HG02610 (cell line): ENCODE measurements around the gene SIAE.

Experiments
- ATAC-seq: cut with Tn5 transposase; IDR thresholded peaks from one replicate; pipeline ENCODE4 v1.9.1; 2021; ENCODE audit warnings: mild to moderate bottlenecking, moderate library complexity; ENCODE audit not compliant: unreplicated experiment

SIAE gene

DNA sequence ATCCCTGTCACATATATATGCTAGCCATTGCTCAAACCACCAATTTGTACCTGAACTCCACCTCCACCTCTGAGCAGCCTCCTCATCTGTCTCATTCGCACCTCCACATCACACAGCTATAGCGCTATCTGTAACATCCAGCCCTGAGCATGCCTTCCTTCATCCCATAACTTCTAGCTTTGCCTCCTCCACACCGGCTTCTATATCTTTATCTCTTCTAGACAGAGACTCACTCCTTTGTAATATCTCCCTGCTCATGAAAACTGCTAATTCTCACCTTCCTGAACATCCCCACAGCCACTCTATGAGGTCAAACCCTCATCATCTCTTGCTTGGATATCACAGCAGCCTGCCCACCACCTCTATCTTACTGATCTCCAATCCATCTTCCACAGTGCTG, 5.9 kb downstream of the SIAE start:
- ATAC-seq = no peak

DNA sequence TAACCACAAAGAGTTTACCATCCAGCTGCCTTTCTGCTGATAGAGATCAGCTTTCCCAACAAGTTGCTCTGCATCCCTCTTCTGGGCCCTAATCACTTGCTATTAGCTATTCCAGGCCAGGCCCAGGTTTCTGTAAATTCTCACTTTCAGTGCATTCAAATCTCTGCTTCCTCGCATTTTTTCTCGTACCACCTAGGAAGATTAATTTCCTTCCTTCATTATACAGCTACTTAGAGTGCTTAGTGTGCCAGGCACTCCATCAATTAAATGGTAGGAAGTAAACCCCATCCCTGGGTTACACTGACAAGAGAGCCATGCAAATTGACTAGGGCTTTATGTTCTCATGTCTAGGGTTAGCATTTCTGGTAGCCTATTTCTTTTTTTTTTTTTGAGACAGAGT, 9.7 kb downstream of the SIAE start:
- ATAC-seq = no peak

DNA sequence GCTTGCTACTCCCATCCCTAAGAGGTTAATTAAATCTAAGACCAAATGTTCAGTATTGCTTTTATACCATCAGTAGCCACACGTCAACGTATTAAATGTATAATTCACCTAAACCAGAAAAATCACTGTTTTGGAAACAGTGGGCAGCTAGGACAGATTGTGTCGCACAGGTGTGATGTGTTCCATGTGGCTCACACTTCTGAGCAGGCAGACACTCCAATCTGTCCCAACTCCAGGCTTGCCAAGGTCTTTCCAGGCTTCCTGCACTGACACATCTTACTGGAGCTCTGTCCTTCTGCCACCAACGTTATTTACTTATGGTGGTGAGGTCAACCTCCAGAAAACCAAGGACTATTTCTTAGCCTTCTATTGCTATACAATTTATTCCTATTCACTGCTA, 11.4 kb downstream of the SIAE start:
- ATAC-seq = no peak

DNA sequence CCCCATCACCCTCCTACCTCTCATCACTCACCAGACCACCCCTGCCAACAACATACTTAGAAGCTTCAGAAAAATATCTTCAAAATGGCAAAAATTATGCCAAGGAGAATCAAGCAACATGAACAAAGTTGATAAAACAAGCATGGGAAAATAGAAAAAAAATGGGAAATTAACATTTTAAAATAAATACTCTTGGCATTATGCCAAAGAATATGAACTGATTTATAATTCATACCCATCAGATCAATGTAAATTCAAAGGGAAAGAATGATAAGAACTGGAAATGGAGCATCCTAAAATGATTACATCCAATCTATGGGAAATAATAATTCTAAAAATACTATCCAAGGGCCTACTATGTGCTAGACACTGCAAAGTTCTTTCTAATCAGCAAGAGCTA, 12.0 kb downstream of the SIAE start:
- no peak for ATAC-seq

DNA sequence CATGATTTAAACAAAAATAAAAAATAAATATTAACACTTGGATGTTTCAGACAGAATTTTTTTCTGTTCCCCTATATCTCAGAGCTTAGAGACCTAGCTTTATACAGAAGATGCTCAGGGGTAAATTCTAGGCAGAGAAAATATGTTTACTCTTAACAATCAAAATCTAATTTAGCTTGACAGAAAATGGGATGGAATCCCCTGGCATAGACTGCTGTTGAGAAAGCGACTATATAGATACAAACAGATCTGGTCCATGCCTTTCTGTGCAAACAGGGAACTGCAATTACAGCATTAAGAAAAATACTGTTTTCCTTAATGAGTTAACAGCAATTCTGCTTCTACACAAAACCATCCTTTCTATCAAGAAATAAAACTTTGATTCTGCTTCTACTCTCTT, 14.6 kb downstream of the SIAE start:
- ATAC-seq = no peak

DNA sequence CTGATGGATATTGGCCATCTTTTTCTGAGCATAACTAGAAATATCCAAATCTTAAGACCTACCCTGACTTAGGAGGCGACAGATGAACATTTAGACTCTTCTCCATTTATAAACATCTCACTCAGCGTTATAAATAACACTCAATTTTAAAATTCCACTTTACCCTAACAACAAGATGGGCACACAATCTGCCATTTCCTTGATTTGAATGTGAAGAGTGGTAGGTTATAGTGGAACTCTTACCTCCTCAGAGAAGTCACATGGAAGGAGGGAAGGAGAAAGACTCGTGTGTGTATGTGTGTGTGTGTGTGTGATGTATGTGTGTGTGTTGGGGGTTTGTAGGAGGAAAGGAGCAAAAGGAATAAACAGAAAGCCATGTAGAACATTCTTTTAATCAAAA, 15.0 kb downstream of the SIAE start:
- ATAC-seq = no peak

GRCh38 chr11:124657904-124658303, 15.6 kb downstream of the SIAE start:
- ATAC-seq = no peak

- ATAC-seq = no peak
These were observed 16.5 kb downstream of the SIAE start for GRCh38 chr11:124656774-124657630.

GRCh38 chr11:124648610-124649009, 24.9 kb downstream of the SIAE start:
- ATAC-seq = no peak

- peak; percentile 58 for ATAC-seq
These were observed 27.4 kb downstream of the SIAE start for GRCh38 chr11:124646148-124646547.

DNA sequence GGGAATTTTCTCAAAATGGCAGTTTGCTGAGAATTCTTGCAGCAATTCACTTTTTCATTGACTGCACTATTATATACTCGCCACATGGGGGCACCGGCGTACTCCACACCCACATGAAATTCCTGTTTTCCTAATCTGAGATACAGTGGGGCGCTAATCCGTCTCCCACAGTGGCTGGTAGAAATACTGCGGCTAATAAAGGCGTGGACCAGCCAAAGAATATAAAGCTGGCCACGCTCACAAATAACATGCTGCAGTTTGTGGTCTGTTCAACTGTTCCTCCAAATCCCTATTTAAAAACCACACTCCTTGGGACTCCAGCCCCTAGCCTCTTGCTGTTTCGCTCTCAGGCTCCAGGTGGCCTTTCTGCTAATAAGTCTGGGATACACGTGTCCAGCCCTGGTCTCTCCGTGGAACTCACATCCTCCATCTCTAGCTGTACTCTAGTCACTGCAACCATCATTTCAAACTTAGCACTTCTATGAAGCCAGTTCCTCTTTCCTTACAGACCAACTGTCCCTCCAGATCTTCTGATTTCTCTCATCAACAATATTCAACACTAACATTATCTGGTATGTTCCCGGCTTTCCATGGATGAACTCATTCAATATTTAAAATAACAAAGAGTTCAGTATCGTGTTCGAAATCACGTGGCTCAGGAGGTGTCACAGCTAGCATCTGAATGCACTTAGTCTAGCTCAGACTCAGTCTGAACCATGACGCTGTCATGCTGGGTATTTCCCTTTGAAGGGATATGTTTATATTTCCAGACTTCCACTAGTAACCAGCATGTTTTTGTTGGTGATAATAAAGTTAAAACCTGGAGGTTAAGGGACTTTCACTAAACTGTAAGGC, 28.9 kb downstream of the SIAE start:
- no peak for ATAC-seq

- ATAC-seq = no peak
These were observed 29.7 kb downstream of the SIAE start for GRCh38 chr11:124643605-124644425.

- no peak for ATAC-seq
These were observed 30.4 kb downstream of the SIAE start for GRCh38 chr11:124643042-124643604.

- ATAC-seq = no peak
These were observed 30.9 kb downstream of the SIAE start for GRCh38 chr11:124642628-124643027.

- no peak for ATAC-seq
These were observed 32.9 kb downstream of the SIAE start for GRCh38 chr11:124640666-124641065.

DNA sequence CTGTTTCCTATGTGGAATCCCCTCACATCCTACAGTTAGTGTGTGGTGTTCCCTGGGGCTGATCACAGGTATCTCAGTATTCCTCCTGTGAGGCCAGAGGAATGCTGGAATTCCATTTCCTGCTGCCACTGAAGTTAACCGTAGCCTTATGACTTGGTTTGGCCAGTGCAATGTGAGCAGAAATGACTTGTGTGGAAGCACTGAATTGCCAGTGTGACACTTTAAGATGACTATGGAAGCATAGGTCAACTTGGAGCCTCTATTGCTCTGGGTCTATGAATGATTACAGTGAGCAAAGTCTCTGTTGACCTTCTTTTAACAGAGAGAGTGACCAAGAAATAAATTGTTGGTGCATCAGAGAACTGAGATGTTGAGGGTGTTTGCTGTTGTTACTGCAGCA, 34.4 kb downstream of the SIAE start:
- ATAC-seq = no peak

GRCh38 chr11:124638500-124638899, 35.0 kb downstream of the SIAE start:
- no peak for ATAC-seq

- no peak for ATAC-seq
These were observed 37.6 kb downstream of the SIAE start for GRCh38 chr11:124635932-124636331.

DNA sequence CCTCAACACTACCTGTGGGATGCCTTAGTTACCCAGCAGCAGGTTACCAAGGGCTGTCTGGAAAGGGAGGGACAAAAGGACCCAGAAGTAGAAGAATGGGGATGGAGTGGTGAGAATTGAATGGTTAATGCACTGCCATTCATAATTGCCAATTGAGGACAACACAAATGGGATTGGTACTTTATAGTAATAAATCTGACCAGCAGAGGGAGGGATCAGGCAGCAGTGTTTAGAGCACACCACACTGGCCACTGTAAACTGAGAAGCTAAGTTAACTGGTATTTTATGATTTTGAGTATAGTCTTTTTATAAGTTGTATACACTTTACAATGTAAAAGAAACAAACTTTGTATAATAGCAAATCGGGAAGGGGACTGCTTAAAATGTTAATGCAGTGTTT, 40.2 kb downstream of the SIAE start:
- no peak for ATAC-seq

DNA sequence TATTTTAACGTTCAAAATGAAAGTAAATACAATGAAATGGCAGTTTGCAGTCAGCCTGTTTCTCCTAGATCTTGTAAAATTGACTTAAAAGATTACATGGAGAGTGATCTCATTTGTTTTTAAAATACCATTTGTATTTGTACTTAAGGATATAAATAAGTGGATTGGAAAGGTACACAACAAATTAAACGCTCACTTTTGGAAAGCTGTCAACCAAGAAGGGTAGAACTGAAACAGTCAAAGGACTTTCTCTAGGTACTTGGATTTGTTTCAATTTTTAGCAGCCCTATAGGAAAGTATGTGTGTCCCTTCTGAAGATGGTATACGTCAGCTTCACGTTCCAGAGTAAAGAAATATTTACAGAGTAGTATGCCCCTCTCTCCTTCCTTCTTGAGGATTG, 43.6 kb downstream of the SIAE start:
- no peak for ATAC-seq

GRCh38 chr11:124627546-124627945, 46.0 kb downstream of the SIAE start:
- no peak for ATAC-seq
